K562 (cell line): Measurements from ENCODE around the gene SYNJ2. TPM values are rescaled to one million over a fixed set of nuclear protein-coding genes. Genes with fewer than 3 reads are reported as not detected.

Source experiments
- polyA plus RNA-seq, 8 experiments: library from polyadenylated mRNA; depleted of rRNA in 4 of 8; stranded (reverse) in 5 of 8; unstranded in 3 of 8; fragments of >200 nt; fragmentation: Nextera tagmentation in 2 of 8; fragmentation: Illumina TruSeq in 1 of 8; extraction: Ambion mirVana in 2 of 8; extraction: Trizol in 1 of 8; gene quantifications; 2 replicates each; pipeline versions ENCODE4 v1.2.1 to v1.2.3, GENCODE V29; 2011 to 2014; ENCODE audit warnings: inconsistent platforms in 1 of 8, missing spikeins in 1 of 8
- total RNA-seq, 7 experiments: library from RNA; depleted of rRNA in 6 of 7; stranded (reverse); fragments of >200 nt in 6 of 7; fragmentation: Illumina TruSeq in 2 of 7; extraction: Trizol in 2 of 7; gene quantifications; 2 replicates each; pipeline versions ENCODE4 v1.2.1 to v1.2.3, GENCODE V29; 2011 to 2021; ENCODE audit warnings: low replicate concordance in 1 of 7
- TF ChIP-seq, protein P1 (sequence below), 2 experiments: fragments of 450-650 bp; formaldehyde crosslinking in 1 of 2; IDR thresholded peaks; 2 replicates each; pipeline versions ENCODE4 v1.4.0 to v1.6.1; 2014 to 2020; ENCODE audit warnings: mild to moderate bottlenecking in 2 of 2, borderline replicate concordance in 1 of 2, low read depth in 1 of 2

Gene SYNJ2
- total and polyA plus RNA-seq, 9 of the 15 experiments (the other 6 are each of a cell fraction or from before 2014, with no cell fraction given), result 3.0 to 27.7 (median 17.8) TPM

DNA sequence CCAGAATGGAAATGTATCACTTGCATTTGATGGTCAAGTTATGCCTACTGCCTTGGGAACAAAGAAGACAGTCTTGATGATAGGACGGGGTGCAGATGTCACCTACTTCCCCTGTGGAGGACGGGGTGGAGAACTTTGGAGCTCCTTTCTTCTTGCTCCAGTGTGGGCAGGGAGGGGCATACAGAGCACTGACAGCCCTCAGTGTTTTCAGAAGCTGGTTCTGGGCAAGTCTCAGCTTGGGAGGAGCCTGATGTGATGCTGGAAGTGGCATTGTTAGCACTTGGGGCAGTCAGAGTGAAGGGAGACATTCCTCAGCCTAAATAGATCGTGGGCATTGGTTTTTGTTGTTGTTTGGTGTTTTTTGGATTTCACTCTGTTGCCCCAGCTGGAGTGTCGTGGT, 59.7 kb downstream of the SYNJ2 start (continued):
- TF ChIP-seq, protein P1, sequence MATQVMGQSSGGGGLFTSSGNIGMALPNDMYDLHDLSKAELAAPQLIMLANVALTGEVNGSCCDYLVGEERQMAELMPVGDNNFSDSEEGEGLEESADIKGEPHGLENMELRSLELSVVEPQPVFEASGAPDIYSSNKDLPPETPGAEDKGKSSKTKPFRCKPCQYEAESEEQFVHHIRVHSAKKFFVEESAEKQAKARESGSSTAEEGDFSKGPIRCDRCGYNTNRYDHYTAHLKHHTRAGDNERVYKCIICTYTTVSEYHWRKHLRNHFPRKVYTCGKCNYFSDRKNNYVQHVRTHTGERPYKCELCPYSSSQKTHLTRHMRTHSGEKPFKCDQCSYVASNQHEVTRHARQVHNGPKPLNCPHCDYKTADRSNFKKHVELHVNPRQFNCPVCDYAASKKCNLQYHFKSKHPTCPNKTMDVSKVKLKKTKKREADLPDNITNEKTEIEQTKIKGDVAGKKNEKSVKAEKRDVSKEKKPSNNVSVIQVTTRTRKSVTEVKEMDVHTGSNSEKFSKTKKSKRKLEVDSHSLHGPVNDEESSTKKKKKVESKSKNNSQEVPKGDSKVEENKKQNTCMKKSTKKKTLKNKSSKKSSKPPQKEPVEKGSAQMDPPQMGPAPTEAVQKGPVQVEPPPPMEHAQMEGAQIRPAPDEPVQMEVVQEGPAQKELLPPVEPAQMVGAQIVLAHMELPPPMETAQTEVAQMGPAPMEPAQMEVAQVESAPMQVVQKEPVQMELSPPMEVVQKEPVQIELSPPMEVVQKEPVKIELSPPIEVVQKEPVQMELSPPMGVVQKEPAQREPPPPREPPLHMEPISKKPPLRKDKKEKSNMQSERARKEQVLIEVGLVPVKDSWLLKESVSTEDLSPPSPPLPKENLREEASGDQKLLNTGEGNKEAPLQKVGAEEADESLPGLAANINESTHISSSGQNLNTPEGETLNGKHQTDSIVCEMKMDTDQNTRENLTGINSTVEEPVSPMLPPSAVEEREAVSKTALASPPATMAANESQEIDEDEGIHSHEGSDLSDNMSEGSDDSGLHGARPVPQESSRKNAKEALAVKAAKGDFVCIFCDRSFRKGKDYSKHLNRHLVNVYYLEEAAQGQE (IDR thresholded peaks at IDR 0.05; ENCODE audit: borderline replicate concordance), result no peak
- TF ChIP-seq, protein P1 (CRISPR knock-in tag; IDR thresholded peaks at IDR 0.05; ENCODE audit: low read depth), result no peak
